ENCODE results near the gene TTN.

- TF ChIP-seq, protein P1, sequence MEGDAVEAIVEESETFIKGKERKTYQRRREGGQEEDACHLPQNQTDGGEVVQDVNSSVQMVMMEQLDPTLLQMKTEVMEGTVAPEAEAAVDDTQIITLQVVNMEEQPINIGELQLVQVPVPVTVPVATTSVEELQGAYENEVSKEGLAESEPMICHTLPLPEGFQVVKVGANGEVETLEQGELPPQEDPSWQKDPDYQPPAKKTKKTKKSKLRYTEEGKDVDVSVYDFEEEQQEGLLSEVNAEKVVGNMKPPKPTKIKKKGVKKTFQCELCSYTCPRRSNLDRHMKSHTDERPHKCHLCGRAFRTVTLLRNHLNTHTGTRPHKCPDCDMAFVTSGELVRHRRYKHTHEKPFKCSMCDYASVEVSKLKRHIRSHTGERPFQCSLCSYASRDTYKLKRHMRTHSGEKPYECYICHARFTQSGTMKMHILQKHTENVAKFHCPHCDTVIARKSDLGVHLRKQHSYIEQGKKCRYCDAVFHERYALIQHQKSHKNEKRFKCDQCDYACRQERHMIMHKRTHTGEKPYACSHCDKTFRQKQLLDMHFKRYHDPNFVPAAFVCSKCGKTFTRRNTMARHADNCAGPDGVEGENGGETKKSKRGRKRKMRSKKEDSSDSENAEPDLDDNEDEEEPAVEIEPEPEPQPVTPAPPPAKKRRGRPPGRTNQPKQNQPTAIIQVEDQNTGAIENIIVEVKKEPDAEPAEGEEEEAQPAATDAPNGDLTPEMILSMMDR (conservative IDR thresholded peaks at IDR 0.05; ENCODE audit: low read depth, low read length): no peak
- TF ChIP-seq EZH2 (IDR thresholded peaks at IDR 0.05; ENCODE audit: low read length, unreplicated experiment): no peak
- no peak for TF ChIP-seq EZH2phosphoT487 (IDR thresholded peaks at IDR 0.05; ENCODE audit: borderline replicate concordance, low read length)
Observed at GRCh38 chr2:178517496-178517895, 289.7 kb downstream of the TTN start.

Measured in PC-3 (cell line).